ENCODE measurements around the gene BACE1-AS. TPM values are rescaled to one million over a fixed set of nuclear protein-coding genes. Genes with fewer than 3 reads are reported as not detected.
"Not testable (repeated sequence)": the region's sequence is repeated elsewhere in the genome, so short reads cannot be mapped to it uniquely, and the experiment has no call there.

The BACE1-AS gene
- polyA plus RNA-seq (ENCODE audit: insufficient read length) = 13.8 TPM

DNA sequence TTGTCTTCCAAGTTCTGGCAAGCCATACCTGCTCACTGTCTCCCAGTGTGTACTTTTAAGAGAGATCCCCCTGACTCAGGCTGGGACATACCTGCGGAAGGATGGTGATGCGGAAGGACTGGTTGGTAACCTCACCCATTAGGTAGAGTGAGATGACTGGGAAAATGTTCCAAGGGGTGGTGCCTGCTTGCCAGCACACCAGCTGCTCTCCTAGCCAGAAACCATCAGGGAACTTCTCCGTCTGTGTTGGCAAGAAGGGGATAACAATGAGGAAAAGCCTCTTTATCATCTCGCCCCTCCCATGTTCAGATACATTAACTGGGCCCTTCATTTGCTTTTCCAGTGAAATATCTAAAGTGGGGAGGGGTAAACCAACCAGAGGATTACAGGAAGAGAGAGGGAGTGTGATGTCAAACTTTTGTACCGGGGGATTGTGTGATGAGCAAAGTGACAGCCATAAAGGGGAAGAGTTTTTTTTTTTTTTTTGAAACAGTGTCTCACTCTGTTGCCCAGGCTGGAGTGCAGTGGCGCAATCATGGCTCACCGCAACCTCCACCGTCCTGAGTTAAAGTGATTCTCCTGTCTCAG lies at the start of gene BACE1-AS:
TSS of gene BACE1-AS (plus strand) at position 538 of the 588 bp plus-strand sequence.
- DNase-seq = no peak

GRCh38 chr11:117248341-117248740 lies 42.8 kb upstream of the BACE1-AS start:
- DNase-seq = no peak

DNA sequence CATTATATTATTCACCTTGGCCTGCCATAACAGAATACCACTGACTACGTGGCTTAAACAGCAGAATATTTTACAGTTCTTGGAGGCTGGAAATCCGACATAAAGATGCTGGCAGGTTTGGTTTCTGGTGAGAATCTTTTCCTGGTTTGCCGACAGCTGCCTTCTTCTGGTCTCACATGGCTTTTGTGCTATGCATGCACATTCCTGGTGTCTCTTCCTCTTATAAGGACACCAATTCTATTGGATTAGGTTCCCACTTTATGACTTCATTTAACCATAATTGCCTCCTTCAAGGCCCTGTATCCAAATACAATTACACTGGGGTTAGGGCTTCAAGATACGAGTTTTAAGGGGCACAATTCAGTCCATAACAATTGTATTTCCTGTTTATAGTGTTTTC lies 41.6 kb upstream of the BACE1-AS start:
- DNase-seq = no peak

DNA sequence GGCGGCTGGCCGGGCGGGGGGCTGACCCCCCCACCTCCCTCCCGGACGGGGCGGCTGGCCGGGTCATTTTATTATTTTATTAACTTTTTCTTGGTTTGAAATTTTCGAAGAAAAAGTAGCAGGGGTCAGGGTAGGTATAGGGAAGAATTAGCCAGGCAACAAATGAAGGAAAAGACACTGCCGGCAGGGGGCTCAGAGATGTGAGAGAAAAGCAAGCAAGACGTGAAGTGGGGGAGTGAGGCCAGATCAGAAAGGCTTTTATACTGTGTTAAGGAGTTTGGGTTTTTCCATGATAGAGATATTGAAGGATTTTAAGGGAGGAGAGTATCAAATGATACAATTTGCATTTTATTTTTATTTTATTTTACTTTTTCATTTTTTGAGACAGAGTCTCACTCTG lies 39.6 kb upstream of the BACE1-AS start:
- no peak for DNase-seq

DNA sequence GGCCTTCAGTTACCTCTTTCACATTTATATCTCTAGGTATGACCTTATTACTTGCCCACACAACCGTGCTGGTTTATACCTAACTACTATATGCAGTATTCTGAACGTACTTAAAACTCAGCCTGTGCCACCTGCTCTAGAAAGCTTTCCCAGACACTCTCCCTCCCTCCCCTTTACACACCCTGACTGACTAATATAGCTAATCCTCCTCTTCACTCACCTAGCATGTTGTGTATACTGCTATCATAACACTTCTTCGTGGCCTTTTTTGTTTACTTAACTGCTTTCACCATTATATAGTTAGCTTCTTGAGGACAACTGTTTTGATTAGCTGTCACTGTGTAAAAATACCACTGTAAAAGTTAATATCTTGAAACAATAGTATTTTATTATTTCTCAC lies 35.2 kb upstream of the BACE1-AS start:
- DNase-seq = no peak

- no peak for DNase-seq
These were observed 34.6 kb upstream of the BACE1-AS start for GRCh38 chr11:117256573-117256972.

- DNase-seq = no peak
These were observed 32.6 kb upstream of the BACE1-AS start for GRCh38 chr11:117258576-117258975.

DNA sequence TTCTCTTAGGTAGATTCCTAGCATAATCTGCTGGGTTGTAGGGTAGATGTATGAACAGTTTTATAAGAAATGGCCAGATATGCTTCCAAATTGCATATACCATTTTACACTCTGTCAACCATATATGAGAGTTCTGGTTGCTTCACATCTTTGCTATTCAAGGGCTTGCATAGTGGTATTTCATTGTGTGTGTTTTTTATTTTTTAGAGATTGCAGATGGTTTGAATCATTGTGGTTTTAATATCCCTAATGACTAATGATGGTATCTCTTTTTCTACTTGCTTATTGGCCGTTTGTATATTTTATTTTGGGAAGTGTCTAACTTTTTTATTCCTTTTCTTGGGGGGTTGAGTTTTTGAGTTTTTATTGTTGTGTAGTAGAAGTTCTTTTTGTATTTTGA lies 31.7 kb upstream of the BACE1-AS start:
- DNase-seq = no peak

DNA sequence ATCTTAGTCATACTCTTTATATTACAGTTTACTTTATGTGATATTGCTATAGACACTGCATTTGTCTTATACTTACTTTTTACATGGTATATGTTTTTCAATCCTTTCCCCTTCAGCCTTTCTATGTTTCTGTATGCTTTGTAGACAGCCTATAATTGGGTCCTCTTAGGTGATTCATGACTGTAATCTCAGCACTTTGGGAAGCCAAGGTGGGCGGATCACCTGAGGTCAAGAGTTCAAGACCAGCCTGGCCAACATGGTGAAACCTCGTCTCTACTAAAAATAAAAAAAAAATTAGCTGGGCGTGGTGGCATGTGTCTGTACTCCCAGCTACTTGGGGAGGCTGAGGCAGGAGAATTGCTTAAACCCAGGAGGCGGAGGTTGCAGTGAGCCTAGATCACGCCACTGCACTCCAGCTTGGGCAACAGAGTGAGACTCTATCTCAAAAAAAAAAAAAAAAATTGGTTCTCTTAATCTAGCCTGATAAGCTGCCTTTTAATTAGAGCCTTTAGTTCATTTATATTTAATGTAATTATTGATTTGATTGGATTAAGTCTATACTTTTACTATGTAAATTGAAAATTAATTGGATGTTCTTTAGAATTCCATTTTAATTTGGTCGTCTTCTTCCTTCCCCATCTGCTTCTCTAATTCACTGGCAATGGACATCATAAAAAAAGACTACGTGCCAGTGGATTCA lies 26.4 kb upstream of the BACE1-AS start:
- not testable (repeated sequence) for DNase-seq

DNA sequence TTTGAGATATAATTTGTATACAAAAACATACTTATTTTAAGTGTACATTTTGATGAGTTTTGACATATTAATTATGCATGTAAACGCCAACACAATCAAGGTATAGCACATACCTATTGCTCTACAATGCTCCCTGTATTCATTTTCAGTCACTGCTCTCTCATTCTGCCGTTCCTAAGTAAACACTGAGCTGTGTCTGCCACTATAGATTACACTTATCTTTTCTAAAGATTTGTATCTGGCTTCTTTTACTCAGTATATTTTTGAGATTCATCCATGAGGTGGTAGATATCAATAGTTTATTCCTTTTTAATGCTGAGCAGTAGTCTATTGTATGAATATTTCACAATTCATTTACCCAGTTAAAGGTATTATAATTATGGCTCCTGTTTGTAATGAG lies 25.4 kb upstream of the BACE1-AS start:
- no peak for DNase-seq

DNA sequence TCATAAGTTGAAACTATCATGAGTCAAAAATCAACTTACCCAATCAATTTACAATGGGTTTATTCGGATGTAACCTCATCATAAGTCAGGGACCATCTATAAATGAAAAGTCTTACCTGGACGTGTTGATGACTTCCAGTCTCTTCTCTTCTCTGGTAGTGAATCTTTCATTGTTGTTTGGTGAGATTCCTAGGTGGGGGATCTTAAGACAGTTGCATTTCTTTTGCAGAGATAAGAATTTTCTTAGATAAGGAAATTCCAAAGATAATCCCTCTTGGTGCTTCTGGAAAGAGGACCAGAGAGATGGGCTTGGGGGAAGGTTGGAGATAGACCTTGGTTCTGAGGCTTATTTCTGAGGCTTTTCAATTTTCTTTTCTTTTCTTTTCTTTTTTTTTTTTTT lies 21.3 kb upstream of the BACE1-AS start:
- DNase-seq = no peak

- DNase-seq = no peak
These were observed 19.9 kb upstream of the BACE1-AS start for GRCh38 chr11:117271208-117271607.

GRCh38 chr11:117272175-117272574 lies 19.0 kb upstream of the BACE1-AS start:
- DNase-seq = not testable (repeated sequence)

GRCh38 chr11:117273550-117274289 lies 17.4 kb upstream of the BACE1-AS start:
- DNase-seq = no peak

DNA sequence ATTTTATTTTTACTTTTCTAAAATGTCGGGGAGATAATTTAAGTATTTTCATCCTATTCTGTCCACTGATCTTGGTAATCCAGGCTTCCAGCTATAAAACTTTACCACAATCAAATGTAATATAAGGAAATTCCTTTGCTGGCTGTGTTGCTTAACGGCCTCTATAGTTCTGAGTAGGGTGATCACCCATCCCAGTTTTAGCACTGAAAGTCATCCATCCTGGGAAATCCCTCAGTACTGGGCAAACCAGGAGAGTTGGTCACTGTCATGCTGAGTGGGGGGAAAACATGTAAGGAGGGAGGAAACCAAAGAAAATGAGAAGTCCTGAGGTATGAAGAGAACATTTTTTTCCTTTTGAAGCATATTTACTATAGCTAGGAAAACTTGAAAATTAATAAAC lies 12.8 kb upstream of the BACE1-AS start:
- DNase-seq = no peak

GRCh38 chr11:117279711-117280376 lies 11.3 kb upstream of the BACE1-AS start:
- DNase-seq = no peak

DNA sequence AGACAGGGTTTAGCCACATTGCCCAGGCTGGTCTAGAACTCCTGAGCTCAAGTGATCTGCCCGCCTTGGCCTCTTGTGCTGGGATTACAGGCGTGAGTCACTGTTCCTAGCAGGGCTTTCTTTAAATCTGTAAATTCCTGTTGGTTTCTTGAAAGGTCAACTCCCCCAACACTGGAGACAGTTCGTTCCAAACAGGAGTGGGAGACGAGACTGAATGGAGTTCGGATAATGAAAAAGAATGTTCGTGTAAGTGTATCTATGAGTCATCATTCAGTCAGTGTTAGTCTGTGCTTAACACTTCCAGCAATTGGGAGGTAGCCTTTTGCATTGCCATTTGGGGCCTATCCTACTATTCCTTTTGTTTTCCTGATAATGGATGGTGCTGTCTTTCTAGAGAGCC lies 10.0 kb upstream of the BACE1-AS start:
- no peak for DNase-seq

DNA sequence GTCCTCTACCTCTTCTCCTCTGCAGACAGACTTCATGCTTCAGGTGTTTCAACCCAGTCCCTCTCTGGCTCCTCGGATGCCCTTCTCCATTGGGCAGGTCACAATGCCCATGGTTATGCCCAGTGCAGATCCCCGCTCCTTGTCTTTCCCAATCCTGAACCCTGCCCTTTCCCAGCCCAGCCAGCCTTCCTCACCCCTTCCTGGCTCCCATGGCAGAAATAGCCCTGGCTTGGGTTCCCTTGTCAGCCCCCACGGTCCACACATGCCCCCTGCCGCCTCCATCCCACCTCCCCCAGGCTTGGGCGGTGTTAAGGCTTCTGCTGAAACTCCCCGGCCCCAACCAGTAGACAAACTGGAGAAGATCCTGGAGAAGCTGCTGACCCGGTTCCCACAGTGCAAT lies 9.3 kb upstream of the BACE1-AS start:
- DNase-seq = no peak

DNA sequence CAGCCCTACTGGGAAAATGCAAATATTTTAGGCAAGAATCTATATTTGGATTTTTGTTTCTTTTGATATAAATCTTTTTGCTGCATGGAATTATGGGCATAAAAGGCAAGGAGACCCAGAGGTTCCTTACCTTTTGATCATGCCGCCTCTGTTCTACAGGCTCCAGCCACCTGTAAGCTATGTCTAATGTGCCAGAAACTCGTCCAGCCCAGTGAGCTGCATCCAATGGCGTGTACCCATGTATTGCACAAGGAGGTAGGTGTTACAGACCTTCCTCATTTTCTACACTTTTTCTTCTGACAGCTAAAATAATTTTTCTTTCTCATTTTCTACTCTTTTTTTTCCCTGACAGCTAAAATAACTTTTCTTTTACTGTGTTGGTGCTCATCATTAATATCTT lies 8.2 kb upstream of the BACE1-AS start:
- DNase-seq = no peak

GRCh38 chr11:117284053-117284452 lies 7.1 kb upstream of the BACE1-AS start:
- DNase-seq = no peak

- no peak for DNase-seq
These were observed 4.6 kb upstream of the BACE1-AS start for GRCh38 chr11:117286588-117286987.

DNA sequence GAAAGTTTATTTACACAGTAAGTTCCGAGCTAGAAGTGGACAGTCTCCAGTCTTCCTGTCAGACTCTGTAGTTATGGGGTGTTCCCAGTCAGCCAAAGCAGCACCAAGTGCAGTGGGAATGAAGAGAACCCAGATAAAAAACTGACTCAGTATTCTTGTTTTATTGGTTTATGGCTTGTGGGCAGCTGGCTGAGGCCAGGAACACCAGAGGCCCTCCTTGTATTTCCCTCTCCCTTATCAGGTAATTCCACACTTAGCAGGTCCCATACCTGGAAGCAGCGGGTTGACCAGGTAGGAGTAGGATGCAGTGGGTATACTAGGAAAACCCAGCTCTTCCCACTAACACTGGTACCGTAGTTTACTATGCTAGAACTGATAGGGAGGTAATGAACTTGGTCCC lies 3.5 kb upstream of the BACE1-AS start:
- DNase-seq = no peak

GRCh38 chr11:117289795-117290194 lies 1.4 kb upstream of the BACE1-AS start:
- no peak for DNase-seq

All from hindlimb muscle (tissue), 1 donor.